ELR (cell line): ENCODE measurements around the gene OSBPL9.
"Not testable (repeated sequence)": the region's sequence is repeated elsewhere in the genome, so short reads cannot be mapped to it uniquely, and the experiment has no call there.

Experiments
- DNase-seq: peaks from one replicate; pipeline ENCODE4 v3.0.0-alpha.2; 2015; ENCODE audit warnings: low read depth

Gene OSBPL9

DNA sequence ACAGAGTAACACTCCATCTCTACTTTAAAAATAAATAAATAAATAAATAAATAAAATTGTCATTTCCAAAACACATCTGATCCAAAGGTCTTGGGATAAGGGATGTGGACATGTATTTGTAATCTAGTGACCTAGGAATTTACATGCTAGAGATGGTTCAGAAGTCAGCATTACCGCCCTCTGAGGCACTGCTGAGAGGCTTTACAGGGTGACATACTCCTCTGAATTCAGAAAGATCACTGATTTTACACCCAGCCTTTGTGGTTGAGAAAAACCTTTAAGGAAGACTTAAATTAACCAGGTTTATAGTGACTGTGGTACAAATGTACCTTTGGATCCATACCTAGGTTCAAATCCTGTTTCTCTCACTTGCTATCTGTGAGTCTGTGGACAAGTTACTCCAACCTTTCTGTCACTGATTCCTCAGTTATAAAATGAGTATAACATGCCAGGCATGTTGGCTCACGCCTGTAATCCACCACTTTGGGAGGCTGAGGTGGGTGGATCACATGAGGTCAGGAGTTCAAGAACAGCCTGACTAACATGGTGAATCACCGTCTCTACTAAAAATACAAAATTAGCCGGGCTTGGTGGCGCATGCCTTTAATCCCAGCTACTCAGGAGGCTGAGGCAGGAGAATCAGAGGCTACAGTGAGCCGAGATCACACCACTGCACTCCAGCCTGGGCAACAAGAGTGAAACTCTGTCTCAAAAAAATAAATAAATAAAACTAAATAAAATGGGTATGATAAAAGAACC lies 20.1 kb downstream of the OSBPL9 start:
- DNase-seq, result peak; percentile 93

DNA sequence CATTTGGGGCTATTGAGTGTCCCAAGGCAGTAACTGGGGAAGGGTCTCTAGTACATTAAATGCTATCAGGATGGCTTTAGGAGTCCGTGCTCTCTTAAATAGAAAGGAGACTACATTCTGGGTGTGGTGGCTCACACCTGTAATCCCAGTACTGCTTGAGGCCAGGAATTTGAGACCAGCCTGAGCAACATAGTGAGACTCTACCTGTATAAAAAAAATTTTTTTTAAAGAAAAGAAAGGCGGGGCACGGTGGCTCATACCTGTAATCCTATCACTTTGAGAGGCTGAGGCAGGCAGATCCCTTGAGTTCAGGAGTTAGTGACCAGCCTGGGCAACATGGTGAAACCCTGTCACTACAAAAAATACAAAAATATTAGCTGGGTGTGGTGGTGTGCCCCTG lies 21.5 kb downstream of the OSBPL9 start:
- no peak for DNase-seq

DNA sequence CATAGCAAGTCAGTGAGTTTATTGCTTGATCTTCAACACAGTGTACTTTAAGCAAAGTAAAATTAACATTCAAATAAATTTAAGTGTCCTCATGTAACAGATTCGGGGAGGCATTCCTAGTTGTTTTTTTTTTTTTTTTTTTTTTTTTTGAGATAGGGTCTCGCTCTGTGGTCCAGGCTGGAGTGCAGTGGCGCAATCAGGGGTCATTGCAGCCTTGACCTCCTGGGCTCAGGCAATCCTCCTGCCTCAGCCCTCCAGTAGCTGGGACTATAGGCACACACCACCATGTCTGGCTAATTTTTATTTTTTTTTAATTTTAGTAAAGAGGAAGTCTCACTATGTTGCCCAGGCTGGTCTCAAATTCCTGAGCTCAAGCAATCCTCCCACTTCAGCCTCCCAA lies 22.8 kb downstream of the OSBPL9 start:
- no peak for DNase-seq

- DNase-seq, result no peak
Observed at GRCh38 chr1:51641096-51641495, 24.2 kb downstream of the OSBPL9 start.

DNA sequence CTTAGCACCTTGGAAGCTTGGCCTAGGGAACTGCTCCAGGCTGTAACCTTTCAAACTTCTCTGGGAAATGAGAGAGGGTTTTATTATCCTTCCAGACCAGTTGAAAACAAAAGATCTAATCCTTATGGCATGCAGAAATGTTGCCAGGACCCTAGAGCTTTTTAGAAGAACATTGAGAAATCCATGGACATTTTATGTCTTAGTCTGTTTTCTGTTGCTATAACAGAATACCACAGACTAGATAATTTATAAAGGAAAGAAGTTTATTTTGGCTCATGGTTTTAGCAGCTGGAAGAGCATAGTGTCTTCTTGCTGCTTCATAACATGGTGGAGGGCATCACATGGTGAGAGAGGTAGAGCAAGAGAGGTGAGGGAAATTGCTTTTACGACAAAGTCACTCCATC lies 25.8 kb downstream of the OSBPL9 start:
- peak; percentile 59 for DNase-seq

- no peak for DNase-seq
Observed at GRCh38 chr1:51643362-51643761, 26.5 kb downstream of the OSBPL9 start.

- DNase-seq, result no peak
Observed at GRCh38 chr1:51644020-51644419, 27.1 kb downstream of the OSBPL9 start.

GRCh38 chr1:51644533-51645197 lies 27.8 kb downstream of the OSBPL9 start:
- peak; percentile 84 for DNase-seq

GRCh38 chr1:51646592-51646991 lies 29.7 kb downstream of the OSBPL9 start:
- not testable (repeated sequence) for DNase-seq

DNA sequence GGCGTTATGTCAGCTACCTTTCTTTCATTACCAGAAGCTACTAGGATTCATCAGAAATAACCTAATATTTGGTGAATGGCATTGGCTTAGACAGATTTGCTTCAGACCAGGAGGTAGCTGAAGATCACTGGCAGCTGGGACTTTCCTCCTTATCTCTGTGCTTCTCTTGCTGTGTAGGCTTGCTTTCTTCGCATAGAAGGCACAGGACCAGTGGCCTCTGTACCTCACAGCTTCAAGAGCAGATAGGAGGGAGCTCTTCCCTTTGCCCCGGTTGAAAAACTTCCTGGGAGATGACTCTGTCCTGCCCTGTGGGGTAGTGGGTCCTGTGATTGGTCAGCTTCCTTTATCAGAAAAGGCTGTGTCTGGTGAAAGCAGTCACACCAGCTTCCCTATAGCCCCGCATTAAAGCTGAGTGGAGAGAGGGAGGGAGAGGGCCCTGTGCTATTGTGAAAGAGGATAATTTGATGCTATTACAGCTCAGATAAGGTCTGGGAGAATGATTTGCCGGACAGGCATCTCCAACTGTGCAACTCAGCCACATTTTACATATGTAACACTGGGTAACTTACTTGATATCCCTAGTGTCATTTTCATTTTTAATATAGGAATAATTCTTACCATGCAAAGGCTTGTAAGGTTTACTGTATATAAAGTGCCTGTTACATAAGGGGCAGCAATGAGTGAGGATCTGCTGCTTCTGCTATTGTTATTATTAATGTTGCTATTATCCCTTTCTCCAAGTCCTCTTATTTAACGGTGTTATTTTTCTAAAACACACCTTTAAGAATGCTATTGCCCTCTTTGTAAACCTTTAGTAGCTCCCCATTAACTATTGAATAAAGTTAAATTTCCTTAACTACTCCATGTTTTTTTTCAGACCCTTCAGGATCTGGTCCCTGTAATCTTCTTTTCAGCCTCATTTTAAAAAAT lies 31.6 kb downstream of the OSBPL9 start:
- DNase-seq, result peak; percentile 70

DNA sequence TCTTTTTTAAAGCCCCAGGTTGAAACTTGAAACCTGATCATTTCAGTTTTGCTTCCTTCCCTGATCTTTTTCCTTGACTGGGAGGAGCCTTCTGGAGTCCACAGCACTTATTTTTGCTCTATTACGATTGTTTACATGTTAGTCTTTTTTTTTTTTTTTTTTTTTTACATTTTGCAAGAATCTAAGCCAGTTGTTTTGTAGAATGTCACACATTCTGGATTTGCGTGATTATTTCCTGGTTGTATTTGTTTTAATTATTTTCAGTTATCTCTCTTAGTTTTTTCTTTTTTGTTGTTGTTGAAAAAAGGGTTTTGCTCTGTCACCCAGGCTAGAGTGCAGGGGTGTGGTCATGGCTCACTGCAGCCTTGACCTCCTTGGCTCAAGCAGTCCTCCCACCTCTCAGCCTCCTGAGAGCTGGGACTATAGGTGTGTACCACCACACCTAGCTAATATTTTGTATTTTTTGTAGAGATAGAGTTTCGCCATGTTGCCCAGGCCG lies 32.8 kb downstream of the OSBPL9 start:
- no peak for DNase-seq

DNA sequence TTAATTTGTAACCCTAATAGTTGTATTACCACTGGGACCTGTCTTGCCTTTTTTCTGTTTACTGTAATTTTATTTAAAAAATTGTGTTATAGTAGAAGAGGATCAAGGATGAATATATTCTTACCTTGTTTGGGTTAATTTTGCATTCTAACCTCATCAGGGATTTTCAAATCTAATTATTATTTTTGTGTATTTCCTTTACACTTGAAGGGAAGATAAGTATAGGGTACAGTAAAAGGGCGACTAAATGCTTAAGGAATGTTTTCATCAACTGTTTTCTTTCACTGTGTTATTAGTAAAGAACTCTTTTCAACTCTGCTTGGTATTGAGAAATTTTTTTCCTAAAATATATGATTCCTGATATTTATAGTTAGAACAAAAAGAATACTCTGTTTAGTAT lies 33.3 kb downstream of the OSBPL9 start:
- no peak for DNase-seq

GRCh38 chr1:51651552-51651942 lies 34.7 kb downstream of the OSBPL9 start:
- no peak for DNase-seq

- no peak for DNase-seq
Observed at GRCh38 chr1:51652599-51652998, 35.7 kb downstream of the OSBPL9 start.

- no peak for DNase-seq
Observed at GRCh38 chr1:51653127-51653526, 36.2 kb downstream of the OSBPL9 start.

GRCh38 chr1:51654000-51654399 lies 37.1 kb downstream of the OSBPL9 start:
- no peak for DNase-seq

- no peak for DNase-seq
Observed at GRCh38 chr1:51656374-51656773, 39.5 kb downstream of the OSBPL9 start.

GRCh38 chr1:51660580-51660979 lies 43.7 kb downstream of the OSBPL9 start:
- no peak for DNase-seq

GRCh38 chr1:51661081-51661518 lies 44.2 kb downstream of the OSBPL9 start:
- peak; percentile 92 for DNase-seq

- DNase-seq, result no peak
Observed at GRCh38 chr1:51663105-51663504, 46.2 kb downstream of the OSBPL9 start.

DNA sequence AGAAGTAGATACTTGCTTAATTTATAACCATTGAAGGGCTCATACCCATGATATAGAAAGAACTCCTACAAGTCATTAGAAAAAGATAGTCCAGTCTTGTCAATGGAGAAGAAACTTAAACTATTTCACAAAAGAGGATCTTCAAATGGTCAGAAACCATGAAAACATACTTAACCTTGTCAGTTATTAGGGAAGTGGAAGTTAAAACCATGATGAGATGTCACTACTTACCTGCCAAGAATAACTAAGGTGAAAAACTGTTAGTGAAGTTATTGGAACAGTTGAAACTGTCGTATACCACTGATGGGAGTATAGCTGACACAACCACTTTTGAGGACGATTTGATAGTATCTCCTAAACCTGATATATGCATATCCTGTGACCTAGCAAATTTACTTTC lies 46.8 kb downstream of the OSBPL9 start:
- no peak for DNase-seq
